Measurements from ENCODE around the gene IMMP2L. TPM values are rescaled to one million over a fixed set of nuclear protein-coding genes. Genes with fewer than 3 reads are reported as not detected.

IMMP2L gene
- total RNA-seq, 1 experiment from 2014 or later = 13.6 TPM

DNA sequence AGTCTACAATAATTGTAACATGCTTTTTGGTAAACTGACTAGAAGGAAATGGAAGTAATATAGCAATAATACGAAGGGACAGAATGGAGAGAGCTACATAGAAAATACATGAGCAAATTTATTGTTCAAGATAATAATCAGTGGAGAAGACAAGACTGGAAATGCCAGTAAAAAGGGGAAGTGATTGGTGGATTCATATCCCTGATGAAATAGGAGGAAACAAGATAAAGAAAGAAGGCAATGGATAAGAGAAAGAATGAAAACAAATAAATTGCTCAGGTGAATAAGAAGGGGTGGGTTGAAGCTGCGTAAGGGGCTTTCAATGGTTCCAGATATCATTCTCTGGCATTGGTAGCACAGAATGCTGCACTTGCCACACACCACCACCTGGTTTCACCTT lies 335.5 kb downstream of the IMMP2L start:
- DNase-seq (ENCODE audit: low spot score) (no peak), ATAC-seq (peak; percentile 55; the same call in 1 of the 2 replicates)
- TF ChIP-seq, protein P1, sequence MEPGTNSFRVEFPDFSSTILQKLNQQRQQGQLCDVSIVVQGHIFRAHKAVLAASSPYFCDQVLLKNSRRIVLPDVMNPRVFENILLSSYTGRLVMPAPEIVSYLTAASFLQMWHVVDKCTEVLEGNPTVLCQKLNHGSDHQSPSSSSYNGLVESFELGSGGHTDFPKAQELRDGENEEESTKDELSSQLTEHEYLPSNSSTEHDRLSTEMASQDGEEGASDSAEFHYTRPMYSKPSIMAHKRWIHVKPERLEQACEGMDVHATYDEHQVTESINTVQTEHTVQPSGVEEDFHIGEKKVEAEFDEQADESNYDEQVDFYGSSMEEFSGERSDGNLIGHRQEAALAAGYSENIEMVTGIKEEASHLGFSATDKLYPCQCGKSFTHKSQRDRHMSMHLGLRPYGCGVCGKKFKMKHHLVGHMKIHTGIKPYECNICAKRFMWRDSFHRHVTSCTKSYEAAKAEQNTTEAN (CRISPR knock-in tag; IDR thresholded peaks at IDR 0.05) = no peak
- no peak for TF ChIP-seq FOXK1 (CRISPR knock-in tag; IDR thresholded peaks at IDR 0.05)
- TF ChIP-seq, protein P2, sequence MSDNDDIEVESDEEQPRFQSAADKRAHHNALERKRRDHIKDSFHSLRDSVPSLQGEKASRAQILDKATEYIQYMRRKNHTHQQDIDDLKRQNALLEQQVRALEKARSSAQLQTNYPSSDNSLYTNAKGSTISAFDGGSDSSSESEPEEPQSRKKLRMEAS (CRISPR knock-in tag; IDR thresholded peaks at IDR 0.05) = no peak
- no peak for TF ChIP-seq NFE2L1 (CRISPR knock-in tag; IDR thresholded peaks at IDR 0.05)
- no peak for TF ChIP-seq ZNF121 (CRISPR knock-in tag; IDR thresholded peaks at IDR 0.05)
- TF ChIP-seq ZNF512 (CRISPR knock-in tag; IDR thresholded peaks at IDR 0.05; ENCODE audit: borderline replicate concordance) = no peak
- TF ChIP-seq ATF6 (CRISPR knock-in tag; IDR thresholded peaks at IDR 0.05) = no peak
- TF ChIP-seq NFATC4 (CRISPR knock-in tag; IDR thresholded peaks at IDR 0.05) = no peak
- TF ChIP-seq CTCF (IDR thresholded peaks at IDR 0.05) = no peak
- no peak for TF ChIP-seq TCF7 (CRISPR knock-in tag; IDR thresholded peaks at IDR 0.05; ENCODE audit: low read depth)
- TF ChIP-seq RORB (CRISPR knock-in tag; IDR thresholded peaks at IDR 0.05) = no peak
- TF ChIP-seq USF2 (CRISPR knock-in tag; IDR thresholded peaks at IDR 0.05) = no peak
- no peak for TF ChIP-seq SP1 (CRISPR knock-in tag; conservative IDR thresholded peaks at IDR 0.05)
- no peak for TF ChIP-seq E2F4 (CRISPR knock-in tag; IDR thresholded peaks at IDR 0.05; ENCODE audit: borderline replicate concordance, low read depth)
- TF ChIP-seq MXD4 (CRISPR knock-in tag; IDR thresholded peaks at IDR 0.05; ENCODE audit: borderline replicate concordance) = no peak
- no peak for TF ChIP-seq SOX15 (CRISPR knock-in tag; IDR thresholded peaks at IDR 0.05)
- TF ChIP-seq, protein P3, sequence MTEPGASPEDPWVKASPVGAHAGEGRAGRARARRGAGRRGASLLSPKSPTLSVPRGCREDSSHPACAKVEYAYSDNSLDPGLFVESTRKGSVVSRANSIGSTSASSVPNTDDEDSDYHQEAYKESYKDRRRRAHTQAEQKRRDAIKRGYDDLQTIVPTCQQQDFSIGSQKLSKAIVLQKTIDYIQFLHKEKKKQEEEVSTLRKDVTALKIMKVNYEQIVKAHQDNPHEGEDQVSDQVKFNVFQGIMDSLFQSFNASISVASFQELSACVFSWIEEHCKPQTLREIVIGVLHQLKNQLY (CRISPR knock-in tag; IDR thresholded peaks at IDR 0.05) = no peak
- no peak for TF ChIP-seq TP53 (CRISPR knock-in tag; IDR thresholded peaks at IDR 0.05)
- no peak for TF ChIP-seq JAZF1 (CRISPR knock-in tag; IDR thresholded peaks at IDR 0.05)
- TF ChIP-seq, protein P4, sequence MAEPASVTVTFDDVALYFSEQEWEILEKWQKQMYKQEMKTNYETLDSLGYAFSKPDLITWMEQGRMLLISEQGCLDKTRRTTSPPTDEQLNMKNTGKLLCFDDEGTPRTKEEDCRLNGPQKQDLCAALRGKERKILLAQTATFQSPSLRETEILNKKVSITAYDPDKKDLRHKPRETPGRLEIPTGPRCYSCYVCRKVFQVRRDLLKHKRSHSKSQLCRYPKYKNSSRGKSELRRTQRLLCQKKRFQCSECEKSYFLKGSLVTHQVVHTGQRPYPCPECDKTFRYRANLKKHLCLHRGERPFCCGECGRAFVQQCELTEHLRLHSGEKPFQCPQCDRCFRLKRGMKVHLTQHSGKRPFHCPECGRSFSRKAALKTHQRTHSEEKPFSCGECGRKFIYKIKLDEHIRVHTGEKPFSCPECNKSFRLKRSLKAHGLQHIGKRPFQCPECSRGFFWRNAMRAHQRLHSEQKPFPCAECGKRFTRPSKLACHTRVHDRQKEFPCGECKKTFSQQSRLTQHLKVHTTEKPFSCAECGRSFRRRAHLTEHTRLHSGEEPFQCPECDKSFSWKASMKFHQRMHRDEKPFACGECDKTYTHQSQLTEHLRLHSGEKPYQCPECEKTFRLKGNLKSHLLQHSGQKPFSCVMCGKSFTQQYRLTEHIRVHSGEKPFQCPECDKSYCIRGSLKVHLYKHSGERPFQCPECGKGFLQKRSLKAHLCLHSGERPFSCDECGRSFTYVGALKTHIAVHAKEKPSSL (CRISPR knock-in tag; conservative IDR thresholded peaks at IDR 0.05) = no peak
- H3K27ac Mint-ChIP-seq = no peak overlapping the region
- H3K36me3 Mint-ChIP-seq = no peaks in the 10 kb centered on the region
- H3K9me3 Mint-ChIP-seq = no peaks in the 10 kb centered on the region
- H3K4me1 Mint-ChIP-seq = peaks cover 12% of the 10 kb centered on the region
- CTCF ChIA-PET = no interaction called here
- no peak overlapping the region for H3K4me3 Mint-ChIP-seq
- no peaks in the 10 kb centered on the region for H3K27me3 Mint-ChIP-seq (ENCODE audit: low read depth)
- POLR2A ChIA-PET = no interaction called here

Measured in WTC11 (cell line).